LNCaP clone FGC (cell line): ENCODE measurements around the gene TAF4.

Experiments
- DNase-seq: peaks from one replicate; pipeline ENCODE4 v3.0.0-alpha.2; 2011; ENCODE audit warnings: low read depth
- H3K4me3 ChIP-seq: 2 replicates; pipeline ENCODE4 v1.5.1; 2011; ENCODE audit warnings: mild to moderate bottlenecking, low read depth, low read length, control low read depth
- CTCF ChIP-seq: IDR thresholded peaks from 2 replicates; pipeline ENCODE4 v1.5.1; 2012; ENCODE audit warnings: mild to moderate bottlenecking; ENCODE audit not compliant: control insufficient read depth, insufficient read depth; ENCODE audit errors: extremely low read depth

The TAF4 gene

GRCh38 chr20:62012631-62013030 is 53.0 kb downstream of the TAF4 start:
- DNase-seq: no peak
- no peak for TF ChIP-seq CTCF
- H3K4me3 ChIP-seq: no peak overlapping the region

GRCh38 chr20:62011938-62012534 is 53.6 kb downstream of the TAF4 start:
- no peak overlapping the region for H3K4me3 ChIP-seq
- no peak for DNase-seq
- TF ChIP-seq CTCF: no peak

- H3K4me3 ChIP-seq: no peak overlapping the region
- no peak for DNase-seq
- TF ChIP-seq CTCF: no peak
These were observed 54.3 kb downstream of the TAF4 start for GRCh38 chr20:62011403-62011790.

DNA sequence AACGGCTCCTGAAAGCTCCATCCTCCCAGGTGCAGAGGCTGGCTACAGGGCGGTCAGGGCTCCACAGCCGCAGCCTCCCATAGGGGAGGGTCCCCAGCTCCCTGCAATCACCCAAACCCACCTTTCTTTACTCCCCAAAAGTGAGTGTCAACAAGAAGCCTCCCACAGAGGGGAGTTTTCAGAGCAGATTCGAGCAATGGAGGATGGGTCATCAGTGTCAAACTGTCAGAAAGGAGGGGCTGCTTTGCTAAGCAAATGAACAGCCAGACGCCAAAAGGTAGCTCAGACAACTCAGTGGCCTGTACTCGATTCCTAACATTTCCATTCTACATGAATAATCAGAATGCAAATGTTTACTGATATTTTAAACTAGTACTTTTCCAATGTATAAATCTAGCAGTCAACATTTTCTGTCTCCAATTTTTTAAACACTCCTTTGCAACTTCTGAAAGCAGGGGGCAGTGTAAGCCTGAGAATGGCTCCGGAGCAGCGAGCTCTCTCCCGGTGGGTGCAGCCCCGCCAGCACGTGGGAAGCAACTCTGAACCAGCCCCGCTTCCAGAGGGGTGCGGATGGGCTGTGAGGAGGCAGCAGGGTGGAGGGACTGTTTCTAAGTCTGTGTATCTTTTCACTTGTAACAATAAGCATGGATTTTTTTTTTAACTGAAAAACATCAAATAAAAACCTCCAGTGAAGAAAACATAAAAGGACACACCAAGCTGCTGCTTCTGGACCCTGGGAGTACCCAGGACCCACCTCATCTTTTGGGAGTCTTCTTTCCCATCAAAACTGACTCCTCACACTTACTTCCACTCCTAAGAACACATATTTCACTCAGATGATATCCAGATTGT is 54.9 kb downstream of the TAF4 start:
- peak; percentile 61 for TF ChIP-seq CTCF
- no peak overlapping the region for H3K4me3 ChIP-seq
- no peak for DNase-seq

GRCh38 chr20:62009869-62010445 is 55.7 kb downstream of the TAF4 start:
- no peak for DNase-seq
- TF ChIP-seq CTCF: no peak
- no peak overlapping the region for H3K4me3 ChIP-seq

- no peak for DNase-seq
- no peak for TF ChIP-seq CTCF
- no peak overlapping the region for H3K4me3 ChIP-seq
These were observed 56.4 kb downstream of the TAF4 start for GRCh38 chr20:62009322-62009721.
